K562 treated with DMSO at 1 percent for 4 hours (cell line): ENCODE results near the gene LAGE3. TPM values are rescaled to one million over a fixed set of nuclear protein-coding genes. Genes with fewer than 3 reads are reported as not detected.

Experiments
- total RNA-seq: library from RNA; unstranded; fragments of 300-600 nt; gene quantifications from 2 replicates; pipeline ENCODE4 v1.2.3, GENCODE V29; 2022; ENCODE audit not compliant: insufficient read depth

Gene LAGE3, protein sequence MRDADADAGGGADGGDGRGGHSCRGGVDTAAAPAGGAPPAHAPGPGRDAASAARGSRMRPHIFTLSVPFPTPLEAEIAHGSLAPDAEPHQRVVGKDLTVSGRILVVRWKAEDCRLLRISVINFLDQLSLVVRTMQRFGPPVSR
- total RNA-seq, result 170 and 180 TPM in 2 replicates

DNA sequence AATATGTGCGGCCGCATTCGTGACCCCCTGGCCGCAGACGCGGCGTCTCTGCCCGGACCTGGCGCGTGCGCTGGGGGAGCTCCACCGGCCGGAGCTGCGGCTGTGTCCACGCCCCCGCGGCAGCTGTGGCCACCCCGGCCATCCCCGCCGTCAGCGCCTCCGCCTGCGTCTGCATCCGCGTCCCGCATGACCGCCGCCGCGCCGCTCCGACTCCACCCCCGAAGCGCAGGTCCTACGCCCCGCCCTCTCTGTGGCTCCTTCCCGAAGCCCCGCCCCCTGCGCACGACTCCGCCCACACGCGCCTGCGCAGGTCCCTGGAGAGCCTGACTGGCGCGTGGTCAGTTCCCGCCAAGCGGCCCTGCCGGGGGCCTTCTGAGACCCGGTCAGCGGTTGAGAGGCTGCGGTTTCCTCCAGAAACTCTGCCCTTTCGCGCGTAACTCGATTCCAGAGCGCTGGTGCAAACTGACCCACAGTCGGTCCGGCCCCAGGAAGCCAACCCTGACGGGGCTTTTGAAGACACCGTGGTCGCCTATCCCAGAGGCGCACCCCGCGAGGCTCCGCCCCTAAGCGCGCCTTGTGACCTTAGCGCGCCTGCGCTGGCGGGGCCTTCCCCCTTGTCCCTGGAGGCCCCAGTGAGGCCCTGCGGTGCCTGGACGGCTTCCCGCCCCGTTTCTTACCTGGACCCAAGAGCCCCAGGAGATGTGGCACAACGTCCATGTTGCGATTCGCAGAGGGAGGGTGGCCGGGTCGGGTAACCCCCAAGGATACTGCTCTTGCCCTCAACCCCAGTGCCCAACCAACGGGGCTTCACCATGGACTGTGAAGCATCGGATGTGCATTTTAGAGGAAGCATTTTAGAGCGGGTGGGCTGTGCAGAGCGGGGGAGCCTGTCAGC lies at the start of gene LAGE3:
Gene LAGE3, minus strand, starts transcription at position 554 of the 895 bp plus-strand sequence. Its CDS starts 366 bp downstream, at position 188.

DNA sequence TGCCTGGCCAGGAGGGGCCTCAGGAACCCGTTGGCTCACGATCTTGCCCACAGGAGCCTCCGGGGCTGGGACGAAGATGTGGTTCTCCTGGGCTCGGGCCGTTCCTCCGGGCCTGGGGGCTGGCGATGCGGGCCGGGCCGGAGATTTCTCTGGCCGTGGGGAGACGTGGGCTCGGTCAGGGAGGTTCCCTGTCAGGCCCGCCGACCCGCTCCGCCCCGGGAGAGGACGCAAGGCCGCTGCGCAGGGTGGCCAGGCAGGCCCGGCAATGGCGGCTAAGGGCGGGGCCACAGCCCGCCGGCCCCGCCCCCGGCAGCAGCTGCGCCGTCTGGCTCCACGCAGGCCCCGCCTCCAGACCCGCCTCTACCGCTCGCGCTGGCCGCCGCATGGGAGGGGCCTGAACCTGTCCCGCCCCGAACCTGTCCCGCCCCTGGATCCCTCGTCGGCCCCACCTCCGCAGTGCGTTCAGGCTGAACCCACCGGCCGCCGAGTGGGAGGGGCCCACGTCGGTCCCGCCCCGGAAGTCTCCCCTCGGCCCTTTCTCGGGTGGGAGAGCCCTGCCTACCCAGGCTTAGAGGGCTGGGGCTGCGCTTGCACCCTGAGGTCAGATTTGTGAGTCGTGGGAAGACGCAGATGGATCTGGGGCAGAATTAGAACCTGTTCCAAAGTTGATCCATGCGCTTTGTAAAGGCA lies 37.0 kb upstream of the LAGE3 start, which contains the start of gene FAM3A:
Gene FAM3A, minus strand, starts transcription at position 267 of the 690 bp plus-strand sequence. CDS start 460 bp downstream, outside the sequence.

DNA sequence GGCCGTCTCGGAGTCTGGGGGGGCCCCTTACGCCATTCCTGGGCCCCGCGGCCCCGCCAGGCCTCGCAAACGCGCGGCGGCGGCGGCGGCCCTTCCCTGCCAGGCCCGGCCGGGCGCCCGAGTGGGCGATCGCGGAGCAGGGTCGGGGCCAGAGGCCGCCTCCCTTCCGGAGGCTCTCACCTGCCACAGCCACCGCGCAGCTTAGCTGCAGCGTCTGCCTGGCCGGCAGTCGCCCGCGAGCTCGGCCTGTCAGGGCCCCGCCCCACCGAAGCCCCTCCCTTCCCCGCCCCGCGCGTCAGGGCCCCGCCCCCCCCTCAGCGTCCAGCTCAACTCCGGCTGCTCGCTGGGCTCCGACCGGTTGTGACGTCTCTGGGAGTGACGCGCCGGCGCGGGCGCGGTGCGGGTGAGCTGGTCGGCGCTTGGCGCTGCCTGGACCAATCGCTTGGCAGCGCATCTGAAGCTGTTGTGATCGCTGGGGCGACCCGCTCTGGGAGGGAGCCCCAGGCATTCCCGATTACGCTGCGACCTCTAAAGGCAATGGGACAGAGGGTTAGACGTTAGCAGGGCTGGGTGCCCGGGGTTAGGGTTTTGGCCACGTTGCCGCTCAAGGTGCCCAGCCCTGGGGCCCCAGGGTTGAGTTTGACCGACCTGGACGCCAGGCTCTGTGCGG lies 11.5 kb upstream of the LAGE3 start, which contains the start of gene SLC10A3:
Gene SLC10A3, minus strand, starts transcription at position 216 of the 670 bp plus-strand sequence. CDS start 1,689 bp downstream, outside the sequence.

DNA sequence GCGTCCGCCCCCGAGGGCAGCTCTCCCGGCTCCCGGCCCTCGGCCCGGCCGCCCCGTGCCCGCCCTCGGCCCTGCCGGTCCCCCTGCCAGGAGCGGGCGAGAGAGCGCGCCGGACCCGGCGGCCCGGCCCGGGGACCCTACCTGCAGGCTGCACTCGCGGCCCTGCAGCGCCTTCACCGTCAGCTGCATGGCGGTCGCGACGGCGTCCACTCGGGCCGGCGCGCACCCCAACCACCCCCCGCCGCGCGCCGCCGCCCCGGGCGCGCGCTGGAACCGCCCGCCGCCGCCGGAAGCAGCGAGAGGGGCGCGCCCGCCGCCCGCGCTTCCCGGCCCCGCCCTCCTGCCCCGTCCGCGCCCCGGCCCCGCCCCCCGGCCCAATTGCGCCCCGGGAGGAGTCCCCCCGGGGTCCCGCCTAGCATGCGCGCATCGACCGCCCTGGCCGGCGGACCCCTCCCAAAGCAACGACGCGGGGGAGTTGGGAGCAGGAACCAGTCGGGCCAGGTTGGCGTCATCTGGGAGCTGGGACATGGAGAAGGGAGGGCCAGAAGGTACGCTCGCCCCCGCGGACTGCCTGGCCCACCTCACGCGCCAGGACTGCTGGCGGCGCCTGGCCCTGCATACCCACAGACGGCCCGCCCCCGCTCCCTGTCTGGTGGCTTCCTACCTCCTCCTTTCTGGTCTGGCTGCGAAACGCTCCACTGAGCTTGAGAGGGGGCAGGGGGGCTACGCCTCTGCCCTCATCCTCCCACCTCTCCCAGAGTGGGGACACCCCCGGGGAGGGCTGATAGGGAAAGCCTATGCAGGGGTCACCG lies 7.5 kb upstream of the LAGE3 start, which contains the start of gene UBL4A:
Gene UBL4A, minus strand, starts transcription at position 220 of the 812 bp plus-strand sequence. Its CDS starts 31 bp downstream, at position 189.

DNA sequence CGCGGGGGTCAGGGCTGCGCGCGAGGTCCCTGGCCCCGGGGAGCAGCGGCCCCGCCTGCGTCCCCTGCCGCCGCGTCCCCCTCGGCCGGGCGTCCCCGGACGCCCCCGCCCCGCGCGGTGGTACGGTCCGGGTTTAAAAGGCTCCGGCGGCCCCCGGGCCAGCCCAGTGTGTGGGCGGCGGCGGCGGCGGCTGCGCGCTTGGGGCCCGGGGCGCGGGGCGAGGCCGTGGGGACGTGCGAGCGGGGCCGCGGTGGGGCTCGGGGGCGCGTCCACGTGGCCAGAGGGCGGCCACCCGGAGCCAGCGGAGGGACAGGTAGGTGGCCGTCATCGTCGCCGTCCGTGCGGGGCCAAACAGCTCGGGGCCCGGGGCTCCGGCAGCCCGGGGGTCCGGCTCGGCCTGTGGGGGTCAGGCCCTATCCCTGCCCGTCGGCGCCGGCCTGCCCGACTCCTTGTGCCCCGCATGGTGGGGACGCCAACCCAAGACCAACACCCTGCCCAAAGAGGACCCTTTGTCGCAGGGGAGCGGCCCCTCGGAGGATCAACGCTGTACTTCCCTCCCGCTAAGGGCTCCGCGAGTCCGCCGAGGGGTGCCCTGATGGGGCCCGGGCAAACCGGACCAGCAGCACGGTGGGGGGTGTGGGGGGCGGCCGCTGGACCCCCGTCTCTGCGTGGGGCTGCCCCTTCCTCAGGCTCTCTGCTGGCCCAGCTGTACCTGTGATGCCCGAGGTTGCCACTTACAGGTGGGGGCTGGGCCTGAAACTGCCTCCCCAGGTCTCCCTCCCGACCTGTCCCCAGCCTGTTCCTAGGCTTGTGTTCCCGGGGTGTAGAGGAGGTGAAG lies 20.7 kb downstream of the LAGE3 start, which contains the start of gene PLXNA3:
Gene PLXNA3, plus strand, starts transcription at position 166 of the 838 bp plus-strand sequence. CDS start 1,903 bp downstream, outside the sequence.

DNA sequence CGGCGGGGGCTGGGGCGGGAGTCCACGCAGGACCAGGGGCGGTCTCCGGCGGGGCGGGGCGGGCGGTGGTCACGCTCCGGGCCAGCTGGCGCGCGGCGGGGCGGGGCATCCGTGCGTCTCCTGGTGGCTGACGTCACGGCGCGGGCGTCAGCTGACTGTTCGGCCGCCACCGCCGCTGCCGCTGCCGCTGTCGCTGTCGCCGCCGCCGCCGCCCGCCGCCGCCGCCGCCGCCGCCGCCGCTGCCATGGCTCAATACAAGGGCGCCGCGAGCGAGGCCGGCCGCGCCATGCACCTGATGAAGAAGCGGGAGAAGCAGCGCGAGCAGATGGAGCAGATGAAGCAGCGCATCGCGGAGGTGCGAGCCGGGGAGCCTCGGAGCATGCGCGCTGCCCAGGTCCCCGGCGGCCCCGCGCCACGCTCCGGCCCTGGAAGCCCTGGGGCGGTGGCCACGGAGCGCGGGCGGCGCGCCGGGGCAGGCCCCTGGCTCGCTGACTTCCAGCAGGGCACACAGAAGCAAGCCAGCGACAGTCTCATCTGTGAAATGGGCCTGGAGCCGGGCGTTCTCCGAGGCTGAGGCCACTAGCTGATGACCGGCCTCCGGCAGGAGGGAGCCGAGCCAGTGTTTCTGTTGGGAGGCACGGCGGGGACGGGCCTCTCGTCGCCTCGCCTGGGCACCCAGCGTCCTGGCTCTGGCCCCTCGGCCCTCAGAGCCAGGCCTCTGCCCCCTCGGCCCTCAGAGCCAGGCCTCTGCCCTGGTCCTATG lies 34.9 kb downstream of the LAGE3 start, which contains the start of gene FAM50A:
Gene FAM50A, plus strand, starts transcription at position 150 of the 763 bp plus-strand sequence. Its CDS starts 95 bp downstream, at position 245.

DNA sequence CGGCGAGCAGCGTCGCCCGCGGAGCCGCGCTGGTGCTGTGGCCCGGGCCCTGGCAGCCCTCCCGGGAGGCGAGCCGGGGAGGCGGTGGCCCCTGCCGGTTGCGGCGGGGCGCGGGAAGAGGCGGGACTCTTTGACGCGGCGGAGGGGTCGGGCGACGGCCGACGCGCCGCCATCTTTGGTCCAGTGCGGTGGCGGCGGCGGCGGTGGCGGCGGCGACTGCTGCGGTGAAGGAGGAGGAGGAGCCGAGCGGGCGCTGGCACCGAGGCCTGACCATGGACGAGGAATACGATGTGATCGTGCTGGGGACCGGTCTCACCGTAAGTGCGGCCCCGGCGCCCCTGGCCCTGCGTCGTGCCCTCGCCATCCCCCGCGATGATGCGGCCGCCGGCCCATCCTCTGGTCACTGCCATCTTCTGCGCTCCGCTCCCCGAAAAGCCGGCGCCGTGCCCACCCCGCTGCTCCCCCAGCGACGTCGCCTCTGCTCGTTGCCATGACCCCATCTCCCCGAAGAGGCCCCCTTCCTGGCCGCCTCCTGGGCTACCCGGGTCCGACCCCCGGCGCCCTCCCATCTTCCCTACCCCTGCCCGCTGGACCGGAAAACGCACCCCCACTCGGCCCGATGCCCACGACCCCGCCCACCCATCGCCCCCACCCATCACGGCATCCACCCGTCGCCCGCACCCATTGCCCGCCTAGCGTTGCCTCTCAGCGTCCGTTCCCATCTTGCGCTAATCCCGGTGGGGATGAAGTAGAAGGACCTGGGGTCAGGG lies 41.9 kb downstream of the LAGE3 start, which contains the start of gene GDI1:
Gene GDI1, plus strand, starts transcription at position 172 of the 770 bp plus-strand sequence. Its CDS starts 101 bp downstream, at position 273.

DNA sequence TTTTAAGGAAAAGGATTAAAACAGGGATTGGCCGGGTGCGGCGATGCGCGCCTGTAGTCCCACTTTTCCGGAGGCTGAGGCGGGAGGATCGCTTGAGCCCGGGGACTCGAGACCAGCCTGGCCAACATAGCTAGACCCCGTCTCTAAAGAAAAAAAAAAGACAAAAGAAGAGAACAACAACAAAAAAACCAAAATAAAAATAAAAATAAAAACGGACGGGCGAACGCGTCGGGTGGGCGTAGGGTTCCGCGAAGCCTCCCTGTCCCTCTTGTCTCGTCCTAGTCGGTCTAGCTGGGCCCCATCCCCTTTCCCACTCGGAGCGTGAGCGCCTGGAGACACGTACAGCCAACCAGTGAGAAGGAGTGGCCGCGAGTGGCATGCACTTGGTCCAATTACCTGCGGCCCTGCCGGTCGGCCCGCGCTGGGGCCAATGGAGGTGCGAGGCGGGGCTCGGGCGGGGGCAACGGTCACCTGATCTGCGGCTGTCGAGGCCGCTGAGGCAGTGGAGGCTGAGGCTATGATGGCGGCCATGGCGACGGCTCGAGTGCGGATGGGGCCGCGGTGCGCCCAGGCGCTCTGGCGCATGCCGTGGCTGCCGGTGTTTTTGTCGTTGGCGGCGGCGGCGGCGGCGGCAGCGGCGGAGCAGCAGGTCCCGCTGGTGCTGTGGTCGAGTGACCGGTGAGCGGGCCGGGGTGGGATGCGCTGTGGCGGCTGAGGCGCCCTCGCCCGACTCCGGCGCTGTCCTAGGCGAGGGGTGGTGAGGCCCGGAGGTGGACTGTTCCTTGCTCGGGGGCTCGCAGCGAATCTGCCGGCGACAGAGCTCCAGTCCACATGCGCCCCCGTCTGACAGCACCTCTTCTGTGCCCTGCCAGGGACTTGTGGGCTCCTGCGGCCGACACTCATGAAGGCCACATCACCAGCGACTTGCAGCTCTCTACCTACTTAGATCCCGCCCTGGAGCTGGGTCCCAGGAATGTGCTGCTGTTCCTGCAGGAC lies 50.6 kb downstream of the LAGE3 start, which contains the start of gene ATP6AP1:
Gene ATP6AP1, plus strand, starts transcription at position 502 of the 996 bp plus-strand sequence. Its CDS starts 16 bp downstream, at position 518.

Other genes with a start within 250 kb of the LAGE3 start
- not detected in 2 replicates for gene OPN1MW3, start 221.7 kb downstream of the LAGE3 start, total RNA-seq
- not detected in 2 replicates for gene TEX28, start 184.2 kb downstream of the LAGE3 start, total RNA-seq
- gene TKTL1, start 183.5 kb downstream of the LAGE3 start, total RNA-seq, result 1.2 and 2.2 TPM in 2 replicates
- gene FLNA, start 104.6 kb downstream of the LAGE3 start, total RNA-seq, result 626 and 661 TPM in 2 replicates
- 102 and 119 TPM in 2 replicates for gene EMD, start 100.0 kb downstream of the LAGE3 start, total RNA-seq
- 14,280 and 14,407 TPM in 2 replicates for gene RPL10, start 80.9 kb downstream of the LAGE3 start, total RNA-seq
- 18.1 and 21.6 TPM in 2 replicates for gene DNASE1L1, start 70.0 kb downstream of the LAGE3 start, total RNA-seq
- gene TAFAZZIN, start 67.7 kb downstream of the LAGE3 start, total RNA-seq, result 35.2 and 47.4 TPM in 2 replicates
- 230 and 231 TPM in 2 replicates for gene ATP6AP1, start 50.6 kb downstream of the LAGE3 start, total RNA-seq
- gene GDI1, start 42.1 kb downstream of the LAGE3 start, total RNA-seq, result 99.3 and 105 TPM in 2 replicates
- gene FAM50A, start 35.1 kb downstream of the LAGE3 start, total RNA-seq, result 149 and 188 TPM in 2 replicates
- gene PLXNA3, start 21.0 kb downstream of the LAGE3 start, total RNA-seq, result 7.5 and 12.5 TPM in 2 replicates
- gene UBL4A, start 7.3 kb upstream of the LAGE3 start, total RNA-seq, result 69.7 and 80.5 TPM in 2 replicates
- 47.8 and 56.8 TPM in 2 replicates for gene SLC10A3, start 11.3 kb upstream of the LAGE3 start, total RNA-seq
- 84.1 and 87.0 TPM in 2 replicates for gene FAM3A, start 37.0 kb upstream of the LAGE3 start, total RNA-seq
- gene G6PD, start 67.6 kb upstream of the LAGE3 start, total RNA-seq, result 233 and 273 TPM in 2 replicates
- gene IKBKG, start 68.3 kb upstream of the LAGE3 start, total RNA-seq, result 38.5 and 40.3 TPM in 2 replicates
- gene CTAG1A, start 105.9 kb upstream of the LAGE3 start, total RNA-seq, result not detected in 2 replicates
- gene CTAG1B, start 140.0 kb upstream of the LAGE3 start, total RNA-seq, result not detected in 2 replicates
- gene CTAG2, start 174.3 kb upstream of the LAGE3 start, total RNA-seq, result 30.2 and 37.9 TPM in 2 replicates